Fibroblast of lung (primary cell): ENCODE results near the gene STXBP5. TPM values are rescaled to one million over a fixed set of nuclear protein-coding genes. Genes with fewer than 3 reads are reported as not detected.
A peak's percentile ranks its signal among the peaks of the same experiment; 100 is the strongest.

ENCODE experiments used
- DNase-seq, 2 donors: peaks; one replicate each; pipeline versions ENCODE4 v3.0.0 to v3.0.0-alpha.2; 2010; ENCODE audit warnings: low read depth in 2 of 2
- H2AFZ ChIP-seq: 2 replicates; pipeline ENCODE4 v1.5.1; 2012; ENCODE audit warnings: low read length, control low read depth, inconsistent platforms
- H3K27ac ChIP-seq: 2 replicates; pipeline ENCODE4 v1.5.1; 2011; ENCODE audit warnings: low read length, control low read depth; ENCODE audit not compliant: insufficient read depth
- H3K27me3 ChIP-seq: 2 replicates; pipeline ENCODE4 v1.5.1; 2011; ENCODE audit warnings: mild to moderate bottlenecking, low read length; ENCODE audit not compliant: control insufficient read depth, insufficient read depth
- H3K36me3 ChIP-seq: 2 replicates; pipeline ENCODE4 v1.5.1; 2011; ENCODE audit warnings: low read length; ENCODE audit not compliant: control insufficient read depth, insufficient read depth
- H3K4me1 ChIP-seq: 2 replicates; pipeline ENCODE4 v1.5.1; 2011; ENCODE audit warnings: low read length; ENCODE audit not compliant: control insufficient read depth, insufficient read depth; ENCODE audit errors: extremely low read depth
- H3K4me2 ChIP-seq: 2 replicates; pipeline ENCODE4 v1.5.1; 2011; ENCODE audit warnings: low read length, control low read depth; ENCODE audit not compliant: insufficient read depth; ENCODE audit errors: extremely low read depth
- H3K4me3 ChIP-seq, 4 experiments: fragments of 200-600 bp in 1 of 4; sonication (generic) in 1 of 4; replicated peaks in 1 of 4; 2 replicates each; pipeline ENCODE4 v1.5.1; 2011 to 2016; ENCODE audit warnings: low read length in 4 of 4, low read depth in 3 of 4, mild to moderate bottlenecking in 3 of 4, control low read depth in 2 of 4, inconsistent platforms in 1 of 4, mixed read lengths in 1 of 4; ENCODE audit not compliant: insufficient read depth in 1 of 4; ENCODE audit errors: control extremely low read depth in 1 of 4
- H3K79me2 ChIP-seq: 2 replicates; pipeline ENCODE4 v1.5.1; 2012; ENCODE audit warnings: mild to moderate bottlenecking, low read length, inconsistent platforms; ENCODE audit not compliant: control insufficient read depth, insufficient read depth
- H3K9ac ChIP-seq: 2 replicates; pipeline ENCODE4 v1.5.1; 2011; ENCODE audit warnings: mild to moderate bottlenecking, low read length, control low read depth; ENCODE audit not compliant: insufficient read depth
- H3K9me3 ChIP-seq: 2 replicates; pipeline ENCODE4 v1.5.1; 2012; ENCODE audit warnings: low read depth, low read length; ENCODE audit not compliant: control insufficient read depth, insufficient read depth
- H4K20me1 ChIP-seq: 2 replicates; pipeline ENCODE4 v1.5.1; 2011; ENCODE audit warnings: low read length; ENCODE audit not compliant: control insufficient read depth, insufficient read depth; ENCODE audit errors: extremely low read depth
- EZH2 ChIP-seq: IDR thresholded peaks from 2 replicates; pipeline ENCODE4 v1.5.1; 2012; ENCODE audit warnings: low read length, control low read depth, mild to moderate bottlenecking; ENCODE audit errors: missing control alignments
- polyA plus RNA-seq, 2 donors: library from polyadenylated mRNA; depleted of rRNA in 1 of 2; stranded (reverse) in 1 of 2; unstranded in 1 of 2; fragments of >200 nt; gene quantifications; 2 replicates each; pipeline ENCODE4 v1.2.1, GENCODE V29; 2011 to 2012; ENCODE audit warnings: missing spikeins in 1 of 2
- total RNA-seq: library from RNA; depleted of rRNA; stranded (reverse); fragments of >200 nt; gene quantifications from 2 replicates; pipeline ENCODE4 v1.2.1, GENCODE V29; 2014
- TF ChIP-seq, protein P1 (sequence below), 2 donors: IDR thresholded peaks in 1 of 2; conservative IDR thresholded peaks in 1 of 2; 1 replicate in 1 of 2; 2 replicates in 1 of 2; pipeline ENCODE4 v1.5.1; 2011 to 2012; ENCODE audit warnings: low read length in 2 of 2, control low read depth in 1 of 2, inconsistent platforms in 1 of 2, low read depth in 1 of 2, mild to moderate bottlenecking in 1 of 2

The STXBP5 gene
- total and polyA plus RNA-seq, 2 donors (not counting 1 experiment from before 2014, with no cell fraction given): 27.6 to 90.7 TPM

DNA sequence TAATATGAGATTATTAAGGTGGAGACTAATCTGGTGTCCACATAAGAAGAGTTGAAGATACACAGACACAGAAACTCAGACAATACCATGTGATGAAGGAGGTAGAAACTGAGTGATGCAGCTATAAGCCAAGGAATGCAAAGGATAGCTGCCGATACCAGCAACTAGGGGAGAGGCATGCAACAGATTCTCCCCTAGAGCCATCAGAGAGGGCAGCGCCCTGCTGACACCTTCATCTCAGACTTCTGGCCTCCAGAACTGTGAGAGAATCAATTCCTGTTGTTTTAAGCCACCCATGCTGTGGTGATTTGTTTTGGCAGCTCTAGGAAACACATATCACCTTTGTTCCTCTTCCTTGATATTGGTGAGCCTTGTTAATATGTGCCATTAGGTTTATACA lies 41.5 kb downstream of the STXBP5 start:
- Histone ChIP-seq H3K4me2 (no peak overlapping the region), H4K20me1 (no peaks in the 10 kb centered on the region), H3K4me3 (no peak overlapping the region), H2AFZ (no peak overlapping the region), H3K4me1 (no peaks in the 10 kb centered on the region), H3K27me3 (no peaks in the 10 kb centered on the region), H3K79me2 (peaks cover 2% of the 10 kb centered on the region), H3K9me3 (no peaks in the 10 kb centered on the region), H3K9ac (no peak overlapping the region), H3K27ac (no peak overlapping the region), H3K36me3 (peaks cover 2% of the 10 kb centered on the region)
- TF ChIP-seq EZH2: no peak
- TF ChIP-seq, protein P1, sequence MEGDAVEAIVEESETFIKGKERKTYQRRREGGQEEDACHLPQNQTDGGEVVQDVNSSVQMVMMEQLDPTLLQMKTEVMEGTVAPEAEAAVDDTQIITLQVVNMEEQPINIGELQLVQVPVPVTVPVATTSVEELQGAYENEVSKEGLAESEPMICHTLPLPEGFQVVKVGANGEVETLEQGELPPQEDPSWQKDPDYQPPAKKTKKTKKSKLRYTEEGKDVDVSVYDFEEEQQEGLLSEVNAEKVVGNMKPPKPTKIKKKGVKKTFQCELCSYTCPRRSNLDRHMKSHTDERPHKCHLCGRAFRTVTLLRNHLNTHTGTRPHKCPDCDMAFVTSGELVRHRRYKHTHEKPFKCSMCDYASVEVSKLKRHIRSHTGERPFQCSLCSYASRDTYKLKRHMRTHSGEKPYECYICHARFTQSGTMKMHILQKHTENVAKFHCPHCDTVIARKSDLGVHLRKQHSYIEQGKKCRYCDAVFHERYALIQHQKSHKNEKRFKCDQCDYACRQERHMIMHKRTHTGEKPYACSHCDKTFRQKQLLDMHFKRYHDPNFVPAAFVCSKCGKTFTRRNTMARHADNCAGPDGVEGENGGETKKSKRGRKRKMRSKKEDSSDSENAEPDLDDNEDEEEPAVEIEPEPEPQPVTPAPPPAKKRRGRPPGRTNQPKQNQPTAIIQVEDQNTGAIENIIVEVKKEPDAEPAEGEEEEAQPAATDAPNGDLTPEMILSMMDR (conservative IDR thresholded peaks at IDR 0.05 in 1 of 2, IDR thresholded peaks at IDR 0.05 in 1 of 2; ENCODE audit: low read depth in 1 of 2, low read length in 2 of 2): no peak
- no peak for DNase-seq

- H4K20me1 ChIP-seq: no peaks in the 10 kb centered on the region
- no peaks in the 10 kb centered on the region for H3K4me1 ChIP-seq
- H3K79me2 ChIP-seq: peaks cover 2% of the 10 kb centered on the region
- H2AFZ ChIP-seq: no peak overlapping the region
- no peak overlapping the region for H3K9ac ChIP-seq
- no peak overlapping the region for H3K4me3 ChIP-seq
- DNase-seq: peak in 1 of 2 donors; percentile 4
- no peaks in the 10 kb centered on the region for H3K9me3 ChIP-seq
- H3K27me3 ChIP-seq: no peaks in the 10 kb centered on the region
- no peak overlapping the region for H3K4me2 ChIP-seq
- H3K36me3 ChIP-seq: peaks cover 7% of the 10 kb centered on the region
- no peak overlapping the region for H3K27ac ChIP-seq
- TF ChIP-seq, protein P1 (conservative IDR thresholded peaks at IDR 0.05 in 1 of 2, IDR thresholded peaks at IDR 0.05 in 1 of 2; ENCODE audit: low read depth in 1 of 2, low read length in 2 of 2): no peak
- no peak for TF ChIP-seq EZH2
These were observed 42.8 kb downstream of the STXBP5 start for GRCh38 chr6:147246853-147247635.

- H3K4me3 ChIP-seq: no peak overlapping the region
- peaks cover 2% of the 10 kb centered on the region for H3K79me2 ChIP-seq
- H3K4me1 ChIP-seq: no peaks in the 10 kb centered on the region
- no peaks in the 10 kb centered on the region for H3K27me3 ChIP-seq
- no peak overlapping the region for H2AFZ ChIP-seq
- H3K4me2 ChIP-seq: no peak overlapping the region
- H4K20me1 ChIP-seq: no peaks in the 10 kb centered on the region
- no peak overlapping the region for H3K27ac ChIP-seq
- no peak for DNase-seq
- no peaks in the 10 kb centered on the region for H3K9me3 ChIP-seq
- no peak overlapping the region for H3K9ac ChIP-seq
- TF ChIP-seq, protein P1 (conservative IDR thresholded peaks at IDR 0.05 in 1 of 2, IDR thresholded peaks at IDR 0.05 in 1 of 2; ENCODE audit: low read depth in 1 of 2, low read length in 2 of 2): no peak
- TF ChIP-seq EZH2: no peak
- peaks cover 7% of the 10 kb centered on the region for H3K36me3 ChIP-seq
These were observed 44.6 kb downstream of the STXBP5 start for GRCh38 chr6:147248859-147249258.
